ENCODE results near the gene TSEN15.
A peak's percentile ranks its signal among the peaks of the same experiment; 100 is the strongest.

TSEN15 gene

GRCh38 chr1:184030433-184031091 lies 21.0 kb upstream of the TSEN15 start:
- no peak for DNase-seq (ENCODE audit: low read depth in 1 of 2, low spot score in 1 of 2)
- TF ChIP-seq REST (IDR thresholded peaks at IDR 0.05; ENCODE audit: insufficient replicate concordance, low read depth) (no peak), SPI1 (IDR thresholded peaks at IDR 0.05; ENCODE audit: borderline replicate concordance, low read depth) (no peak), CTCF (IDR thresholded peaks at IDR 0.05; ENCODE audit: insufficient read depth, low read length) (no peak), POLR2AphosphoS5 (IDR thresholded peaks at IDR 0.05; ENCODE audit: low read depth) (no peak), GABPA (IDR thresholded peaks at IDR 0.05; ENCODE audit: low read depth) (no peak)
- Histone ChIP-seq H3K4me3 (replicated peaks; ENCODE audit: insufficient read depth, low read length) (no peak overlapping the region), H3K27ac (replicated peaks) (no peak overlapping the region; the same call in 1 of the 2 replicates), H3K27me3 (ENCODE audit: insufficient read depth, poor library complexity, severe bottlenecking) (no peaks in the 10 kb centered on the region)

DNA sequence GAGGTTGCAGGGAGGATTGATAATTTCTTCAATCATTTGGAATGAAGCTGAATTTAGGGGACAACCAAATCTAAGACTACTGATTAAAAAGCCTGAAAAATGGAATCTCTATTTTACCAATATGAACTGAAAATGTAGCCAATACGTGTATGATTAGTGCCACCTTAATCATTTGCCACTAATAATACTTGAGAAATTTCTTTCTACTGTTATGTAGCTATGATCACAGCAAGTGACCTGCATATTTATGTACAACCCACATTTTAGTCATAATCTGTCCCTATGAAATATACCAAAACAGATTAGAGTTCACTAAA lies 20.5 kb upstream of the TSEN15 start:
- Histone ChIP-seq H3K27me3 (ENCODE audit: insufficient read depth, poor library complexity, severe bottlenecking) (no peaks in the 10 kb centered on the region), H3K27ac (replicated peaks) (no peak overlapping the region; the same call in 1 of the 2 replicates), H3K4me3 (replicated peaks; ENCODE audit: insufficient read depth, low read length) (no peak overlapping the region)
- no peak for DNase-seq (ENCODE audit: low read depth in 1 of 2, low spot score in 1 of 2)
- TF ChIP-seq CTCF (IDR thresholded peaks at IDR 0.05; ENCODE audit: insufficient read depth, low read length) (no peak), POLR2AphosphoS5 (IDR thresholded peaks at IDR 0.05; ENCODE audit: low read depth) (no peak), GABPA (IDR thresholded peaks at IDR 0.05; ENCODE audit: low read depth) (no peak), SPI1 (IDR thresholded peaks at IDR 0.05; ENCODE audit: borderline replicate concordance, low read depth) (no peak), REST (IDR thresholded peaks at IDR 0.05; ENCODE audit: insufficient replicate concordance, low read depth) (no peak)

GRCh38 chr1:184031409-184032107 lies 20.0 kb upstream of the TSEN15 start:
- Histone ChIP-seq H3K4me3 (replicated peaks; ENCODE audit: insufficient read depth, low read length) (no peak overlapping the region), H3K27me3 (ENCODE audit: insufficient read depth, poor library complexity, severe bottlenecking) (no peaks in the 10 kb centered on the region), H3K27ac (replicated peaks) (peak overlapping the region; percentile 27; the same call in 1 of the 2 replicates)
- DNase-seq (ENCODE audit: low read depth in 1 of 2, low spot score in 1 of 2), result peak in 1 of 2 experiments; percentile 29
- TF ChIP-seq REST (IDR thresholded peaks at IDR 0.05; ENCODE audit: insufficient replicate concordance, low read depth), result no peak
- TF ChIP-seq POLR2AphosphoS5 (IDR thresholded peaks at IDR 0.05; ENCODE audit: low read depth), result no peak
- TF ChIP-seq GABPA (IDR thresholded peaks at IDR 0.05; ENCODE audit: low read depth), result no peak
- no peak for TF ChIP-seq SPI1 (IDR thresholded peaks at IDR 0.05; ENCODE audit: borderline replicate concordance, low read depth)
- TF ChIP-seq CTCF (IDR thresholded peaks at IDR 0.05; ENCODE audit: insufficient read depth, low read length), result no peak

Data from HL-60 (cell line).